ENCODE data around the gene OGFR.

The OGFR gene

GRCh38 chr20:62809530-62810428 is 5.1 kb downstream of the OGFR start:
- no peak for ATAC-seq
- TF ChIP-seq ZNF70 (CRISPR knock-in tag; IDR thresholded peaks at IDR 0.05) (no peak), POU6F1 (CRISPR knock-in tag; IDR thresholded peaks at IDR 0.05; ENCODE audit: borderline replicate concordance, low read depth) (no peak), ZFP30 (CRISPR knock-in tag; IDR thresholded peaks at IDR 0.05) (no peak), PPARA (CRISPR knock-in tag; IDR thresholded peaks at IDR 0.05; ENCODE audit: borderline replicate concordance) (no peak), RARB (CRISPR knock-in tag; IDR thresholded peaks at IDR 0.05) (no peak), CSDC2 (CRISPR knock-in tag; IDR thresholded peaks at IDR 0.05) (no peak), CREB5 (CRISPR knock-in tag; IDR thresholded peaks at IDR 0.05; ENCODE audit: low read depth) (no peak), TOX (CRISPR knock-in tag; IDR thresholded peaks at IDR 0.05; ENCODE audit: borderline replicate concordance) (no peak), OSR1 (CRISPR knock-in tag; IDR thresholded peaks at IDR 0.05) (no peak), CSRNP3 (CRISPR knock-in tag; IDR thresholded peaks at IDR 0.05) (no peak), ZNF565 (CRISPR knock-in tag; conservative IDR thresholded peaks at IDR 0.05; ENCODE audit: low read depth) (no peak), ZC3H10 (CRISPR knock-in tag; IDR thresholded peaks at IDR 0.05) (no peak), PATZ1 (CRISPR knock-in tag; IDR thresholded peaks at IDR 0.05; ENCODE audit: borderline replicate concordance) (no peak), TSHZ2 (CRISPR knock-in tag; IDR thresholded peaks at IDR 0.05) (no peak), TCF4 (CRISPR knock-in tag; IDR thresholded peaks at IDR 0.05; ENCODE audit: borderline replicate concordance) (no peak), ZNF8 (CRISPR knock-in tag; IDR thresholded peaks at IDR 0.05) (no peak), GLIS3 (CRISPR knock-in tag; IDR thresholded peaks at IDR 0.05) (no peak)

GRCh38 chr20:62811320-62811719 is 6.7 kb downstream of the OGFR start:
- no peak for ATAC-seq
- no peak for TF ChIP-seq PATZ1 (CRISPR knock-in tag; IDR thresholded peaks at IDR 0.05; ENCODE audit: borderline replicate concordance)
- no peak for TF ChIP-seq BACH2 (CRISPR knock-in tag; IDR thresholded peaks at IDR 0.05; ENCODE audit: borderline replicate concordance)
- TF ChIP-seq TCF4 (CRISPR knock-in tag; IDR thresholded peaks at IDR 0.05; ENCODE audit: borderline replicate concordance), result no peak
- TF ChIP-seq ZNF70 (CRISPR knock-in tag; IDR thresholded peaks at IDR 0.05), result no peak
- TF ChIP-seq POU6F1 (CRISPR knock-in tag; IDR thresholded peaks at IDR 0.05; ENCODE audit: borderline replicate concordance, low read depth), result no peak
- TF ChIP-seq ISL1 (CRISPR knock-in tag; IDR thresholded peaks at IDR 0.05), result no peak
- TF ChIP-seq ARNTL (CRISPR knock-in tag; IDR thresholded peaks at IDR 0.05; ENCODE audit: borderline replicate concordance, low read depth), result no peak

Measured in SK-N-SH treated with all-trans-retinoic acid at 6 μM for 48 hours (cell line).